GM21528 (cell line): Measurements from ENCODE around the gene MRPL37.
"Not testable (repeated sequence)": the region's sequence is repeated elsewhere in the genome, so short reads cannot be mapped to it uniquely, and the experiment has no call there.

Source experiments
- ATAC-seq: cut with Tn5 transposase; IDR thresholded peaks from one replicate; pipeline ENCODE4 v1.9.1; 2021; ENCODE audit warnings: mild to moderate bottlenecking, moderate library complexity; ENCODE audit not compliant: unreplicated experiment, low FRiP score

Gene MRPL37

GRCh38 chr1:54171606-54172005 lies 28.4 kb upstream of the MRPL37 start:
- no peak for ATAC-seq

- no peak for ATAC-seq
Observed at GRCh38 chr1:54172614-54173599, 27.1 kb upstream of the MRPL37 start.

GRCh38 chr1:54173681-54174080 lies 26.3 kb upstream of the MRPL37 start:
- ATAC-seq: no peak

- no peak for ATAC-seq
Observed at GRCh38 chr1:54174106-54174505, 25.9 kb upstream of the MRPL37 start.

GRCh38 chr1:54176621-54177327 lies 23.2 kb upstream of the MRPL37 start:
- ATAC-seq: no peak

GRCh38 chr1:54177726-54178125 lies 22.2 kb upstream of the MRPL37 start:
- no peak for ATAC-seq

GRCh38 chr1:54178296-54179070 lies 21.5 kb upstream of the MRPL37 start:
- no peak for ATAC-seq

- ATAC-seq: no peak
Observed at GRCh38 chr1:54180701-54181360, 19.1 kb upstream of the MRPL37 start.

- ATAC-seq: no peak
Observed at GRCh38 chr1:54186056-54186455, 13.9 kb upstream of the MRPL37 start.

- no peak for ATAC-seq
Observed at GRCh38 chr1:54188291-54188690, 11.7 kb upstream of the MRPL37 start.

- ATAC-seq: no peak
Observed at GRCh38 chr1:54190526-54190925, 9.4 kb upstream of the MRPL37 start.

- no peak for ATAC-seq
Observed at GRCh38 chr1:54191525-54191924, 8.4 kb upstream of the MRPL37 start.

GRCh38 chr1:54193453-54193852 lies 6.5 kb upstream of the MRPL37 start:
- ATAC-seq: no peak

- no peak for ATAC-seq
Observed at GRCh38 chr1:54199151-54199764, 709 bp upstream of the MRPL37 start.

- ATAC-seq: peak; percentile 13
Observed at GRCh38 chr1:54200519-54200997, 591 bp downstream of the MRPL37 start.

- no peak for ATAC-seq
Observed at GRCh38 chr1:54204199-54204598, 4.2 kb downstream of the MRPL37 start.

- no peak for ATAC-seq
Observed at GRCh38 chr1:54207287-54207686, 7.3 kb downstream of the MRPL37 start.

- ATAC-seq: not testable (repeated sequence)
Observed at GRCh38 chr1:54207896-54208295, 7.9 kb downstream of the MRPL37 start.

- no peak for ATAC-seq
Observed at GRCh38 chr1:54212872-54213271, 12.9 kb downstream of the MRPL37 start.

- no peak for ATAC-seq
Observed at GRCh38 chr1:54215523-54215922, 15.6 kb downstream of the MRPL37 start.
